GM19023 (cell line): ENCODE measurements around the gene NSUN3.

Experiments used
- ATAC-seq: cut with Tn5 transposase; IDR thresholded peaks from one replicate; pipeline ENCODE4 v1.9.1; 2021; ENCODE audit warnings: mild to moderate bottlenecking, moderate library complexity; ENCODE audit not compliant: unreplicated experiment

The NSUN3 gene

DNA sequence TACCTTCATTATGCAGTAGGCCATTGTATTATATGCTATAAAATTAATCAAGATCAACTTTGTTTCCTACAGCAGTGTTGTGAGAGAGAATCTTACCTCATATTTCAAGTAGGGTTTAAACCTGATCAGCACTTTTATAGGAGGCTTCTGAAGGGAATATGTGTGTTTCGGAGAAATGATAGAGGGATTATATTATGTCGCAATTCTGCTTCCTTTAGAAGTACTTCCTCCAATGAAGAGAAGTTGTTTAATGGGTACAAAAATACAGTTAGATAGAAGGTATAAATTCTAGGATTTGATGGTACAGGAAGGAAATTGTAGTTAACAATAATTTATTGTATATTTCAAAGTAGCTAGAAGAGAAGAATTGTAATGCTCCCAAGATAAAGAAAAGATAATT is 54.9 kb downstream of the NSUN3 start:
- no peak for ATAC-seq

DNA sequence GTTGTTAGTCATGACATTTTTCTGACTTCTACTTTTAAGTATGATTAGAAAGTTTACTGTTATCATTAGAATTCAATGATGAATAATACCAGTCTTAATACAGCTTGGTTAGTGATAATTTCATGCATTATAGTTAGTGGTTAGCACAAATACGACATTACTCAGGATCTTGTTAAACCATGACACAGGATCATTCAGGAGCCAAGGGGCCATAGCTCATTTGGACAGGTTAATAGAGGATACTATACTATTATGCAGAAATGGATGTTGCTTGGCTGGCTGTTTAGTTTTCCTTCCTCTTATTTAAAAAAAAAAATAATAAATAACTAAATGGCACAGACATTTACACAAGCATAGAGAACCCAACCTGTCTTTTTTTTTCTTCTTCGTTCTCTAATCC is 55.5 kb downstream of the NSUN3 start:
- no peak for ATAC-seq

DNA sequence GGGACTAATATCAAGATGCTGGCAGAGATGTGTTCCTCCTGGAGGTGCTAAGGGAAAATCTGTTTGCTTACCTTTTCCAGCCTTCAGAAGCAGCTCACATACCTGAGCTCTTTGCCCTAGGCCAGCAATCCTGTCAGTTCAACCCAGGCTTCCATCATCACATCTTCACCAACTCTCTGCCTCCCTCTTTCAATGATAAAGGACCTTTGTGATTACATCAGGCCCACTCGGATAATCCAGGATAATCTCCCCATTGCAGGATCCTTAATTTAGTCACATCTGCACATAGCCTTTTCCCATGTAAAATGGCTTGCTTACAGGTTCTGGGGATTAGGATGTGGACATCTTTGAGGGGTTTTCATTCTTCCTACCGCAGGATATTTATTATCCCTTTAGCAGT is 58.3 kb downstream of the NSUN3 start:
- no peak for ATAC-seq

DNA sequence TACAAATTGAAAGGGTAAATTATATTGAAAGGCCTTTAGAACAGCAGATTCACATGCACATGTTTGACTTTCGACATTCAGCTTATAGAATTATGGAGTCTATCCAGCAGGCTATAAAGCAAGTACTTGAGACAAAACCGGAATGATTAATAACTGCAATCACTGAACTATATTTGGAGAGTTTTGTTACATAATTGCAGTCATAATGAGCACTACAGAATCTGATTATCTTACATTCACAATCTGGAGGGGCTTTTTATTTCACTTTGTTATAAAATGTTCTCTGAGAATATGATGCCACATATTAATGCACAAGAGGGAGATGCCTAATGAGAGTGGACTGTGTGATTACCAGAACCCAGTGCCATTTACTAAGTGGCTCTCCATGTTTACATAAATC is 64.3 kb downstream of the NSUN3 start:
- no peak for ATAC-seq

DNA sequence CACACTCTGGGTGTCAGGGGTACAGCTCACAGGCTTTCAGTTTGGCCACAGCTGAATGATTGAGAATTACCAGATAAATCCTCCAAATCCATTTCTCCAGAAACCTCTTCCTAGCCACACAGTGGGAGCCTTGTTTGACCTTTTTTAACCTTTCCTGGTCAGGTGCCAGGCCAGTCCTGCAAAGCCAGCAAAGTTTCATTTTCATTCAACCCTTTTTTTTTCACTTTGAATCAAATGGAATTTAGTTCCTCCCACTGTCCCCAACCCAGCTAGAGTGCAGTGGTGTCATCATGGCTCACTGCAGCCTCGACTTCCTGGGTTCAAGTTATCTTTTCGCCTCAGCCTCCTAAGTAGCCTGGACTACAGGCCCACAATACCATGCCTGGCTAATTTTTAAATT is 67.8 kb downstream of the NSUN3 start:
- no peak for ATAC-seq

DNA sequence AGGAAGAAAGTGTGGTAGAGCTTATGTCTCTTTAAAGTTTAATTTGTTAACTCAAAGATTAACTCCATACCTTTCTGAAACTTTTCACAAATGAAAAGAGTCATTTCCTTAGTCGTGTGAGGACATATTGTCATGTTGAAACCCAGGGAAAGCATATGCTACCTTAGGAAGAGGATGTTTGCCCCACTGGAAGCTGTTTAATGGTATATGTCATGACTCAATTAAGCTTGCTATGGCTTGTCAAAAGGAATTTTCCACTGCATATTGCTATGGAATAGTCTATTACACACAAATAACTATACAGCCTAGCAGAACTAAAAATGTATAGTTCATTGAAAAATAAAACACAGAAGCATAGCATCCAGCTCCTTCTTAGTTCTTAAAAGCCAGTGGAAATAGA is 69.9 kb downstream of the NSUN3 start:
- ATAC-seq = no peak

DNA sequence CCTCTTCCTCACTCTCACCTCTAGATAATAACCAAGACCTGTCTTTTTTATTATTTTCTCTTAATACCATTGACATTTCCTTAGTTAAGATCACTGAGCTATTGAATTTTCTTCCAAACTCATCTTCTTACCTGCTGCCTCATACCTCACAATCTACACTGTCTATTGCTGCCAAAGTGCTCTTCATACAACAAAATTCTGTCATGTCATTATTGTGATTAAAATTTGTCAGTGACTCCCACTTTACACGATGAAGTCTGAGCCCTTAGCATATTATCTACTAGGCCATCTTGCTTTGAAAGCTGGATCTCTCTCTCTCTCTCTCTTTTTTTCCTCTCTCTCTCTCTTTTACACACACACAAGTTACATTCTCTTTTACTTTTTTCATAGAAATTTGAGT is 73.3 kb downstream of the NSUN3 start:
- no peak for ATAC-seq

DNA sequence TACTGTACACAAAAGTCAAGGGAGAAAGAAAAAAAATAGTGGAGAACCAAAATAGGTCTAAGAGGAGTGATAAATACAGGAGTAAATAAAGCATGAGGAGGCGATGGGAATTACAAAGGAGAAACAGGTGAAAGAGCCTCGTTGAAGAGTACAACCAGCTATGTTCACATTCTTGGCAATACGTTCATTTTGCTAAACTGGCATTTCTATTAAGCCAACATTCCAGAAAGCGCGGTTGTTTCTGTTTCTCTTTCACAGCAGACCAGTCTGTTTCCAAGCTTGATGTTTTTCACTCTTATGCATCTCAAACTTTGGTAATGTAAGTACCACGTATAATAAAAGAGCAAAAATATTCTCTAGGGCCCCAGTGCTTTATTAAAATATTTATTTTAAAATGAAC is 74.5 kb downstream of the NSUN3 start:
- ATAC-seq = no peak

DNA sequence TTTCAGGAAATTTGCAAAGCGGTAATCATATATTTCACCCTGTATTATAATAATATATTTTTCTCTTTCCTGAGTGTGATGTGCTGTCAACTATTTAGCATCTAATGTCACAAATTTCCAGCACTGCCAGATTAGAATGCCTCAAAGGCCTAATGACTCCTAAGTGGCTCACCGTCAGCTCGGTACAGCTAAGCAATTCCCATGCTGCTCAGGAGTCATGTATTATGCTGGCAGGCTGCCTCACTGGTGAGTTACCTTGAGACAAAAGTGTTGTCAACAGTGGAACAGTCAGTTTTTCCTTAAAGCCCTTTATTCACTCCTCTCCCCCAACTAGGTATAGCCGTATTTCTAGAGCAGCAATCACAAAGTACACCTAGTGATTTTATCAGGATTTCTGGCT is 83.6 kb downstream of the NSUN3 start:
- ATAC-seq = no peak

DNA sequence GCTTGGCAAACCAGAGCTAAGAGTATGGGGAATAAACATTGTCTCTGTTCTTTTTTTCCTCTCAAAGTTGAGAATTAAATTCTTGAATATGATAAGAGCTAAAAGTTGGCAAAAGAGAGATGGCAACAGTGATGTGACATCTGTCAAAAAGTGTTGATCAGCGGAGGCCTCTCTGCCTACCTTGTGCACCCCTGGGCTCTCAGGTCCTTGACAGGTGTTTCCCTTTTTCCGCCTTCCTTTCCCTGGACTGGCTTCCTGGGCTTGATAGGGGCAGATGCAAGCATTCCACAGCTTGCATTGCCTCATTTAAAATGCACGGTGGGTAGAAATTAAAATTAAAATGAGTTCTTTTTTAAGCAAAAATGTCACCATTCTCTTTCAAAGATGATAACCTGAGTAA is 84.2 kb downstream of the NSUN3 start:
- ATAC-seq = no peak

DNA sequence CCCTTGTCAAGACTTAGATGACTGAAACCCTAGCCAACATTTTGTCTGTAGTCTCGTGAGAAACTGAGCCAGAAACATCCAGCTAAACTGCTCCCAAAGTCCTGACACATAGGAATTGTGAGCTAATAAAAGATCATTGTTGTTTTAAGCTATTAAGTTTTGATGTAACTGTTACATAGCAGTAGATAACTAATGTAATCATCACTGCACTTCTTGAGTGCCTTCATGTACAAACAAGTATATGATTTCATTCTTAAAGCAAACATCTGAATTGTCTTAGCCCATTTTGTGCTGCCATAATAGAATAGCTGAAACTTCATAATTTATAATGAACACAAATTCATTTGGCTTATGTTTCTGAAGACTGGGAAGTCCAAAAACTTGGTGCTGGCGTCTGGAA is 87.3 kb downstream of the NSUN3 start:
- no peak for ATAC-seq

DNA sequence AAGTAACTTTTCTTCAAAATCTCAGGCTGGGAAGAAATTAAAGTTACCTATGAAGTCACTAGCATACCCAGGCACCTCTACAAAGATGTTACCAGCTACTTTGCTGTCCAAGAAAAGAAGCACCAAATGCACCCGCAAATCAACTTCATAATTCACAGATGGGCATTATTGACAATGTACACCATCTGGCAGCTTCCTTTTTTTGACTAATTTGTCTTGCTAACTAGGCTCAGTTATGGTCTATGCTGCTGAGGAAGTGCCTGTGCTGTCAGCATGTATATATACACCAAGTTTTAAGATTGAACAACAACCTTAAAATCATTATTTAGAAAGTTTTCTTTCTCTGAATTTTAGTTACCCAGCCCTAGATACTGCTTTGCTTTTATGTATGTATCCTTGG is 93.8 kb downstream of the NSUN3 start:
- ATAC-seq = no peak

DNA sequence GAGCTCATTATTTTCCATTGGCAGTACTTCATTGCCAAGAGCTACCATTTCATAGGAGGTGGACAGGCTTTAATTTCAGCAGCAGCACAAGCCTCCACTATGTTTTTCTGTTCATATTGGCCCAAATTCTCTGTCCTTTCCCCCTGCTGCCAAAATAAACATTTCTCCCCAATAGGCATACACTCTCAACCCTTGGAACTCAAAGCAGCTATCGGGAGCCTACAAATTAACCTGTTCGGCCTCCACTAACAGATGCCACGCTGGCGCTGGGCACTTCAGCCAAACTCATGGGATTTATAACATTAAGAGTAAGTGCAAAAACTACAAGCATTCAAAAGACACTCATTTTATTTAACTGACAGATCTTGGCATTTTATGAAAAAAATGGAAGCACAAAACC is 95.7 kb downstream of the NSUN3 start:
- ATAC-seq = no peak

DNA sequence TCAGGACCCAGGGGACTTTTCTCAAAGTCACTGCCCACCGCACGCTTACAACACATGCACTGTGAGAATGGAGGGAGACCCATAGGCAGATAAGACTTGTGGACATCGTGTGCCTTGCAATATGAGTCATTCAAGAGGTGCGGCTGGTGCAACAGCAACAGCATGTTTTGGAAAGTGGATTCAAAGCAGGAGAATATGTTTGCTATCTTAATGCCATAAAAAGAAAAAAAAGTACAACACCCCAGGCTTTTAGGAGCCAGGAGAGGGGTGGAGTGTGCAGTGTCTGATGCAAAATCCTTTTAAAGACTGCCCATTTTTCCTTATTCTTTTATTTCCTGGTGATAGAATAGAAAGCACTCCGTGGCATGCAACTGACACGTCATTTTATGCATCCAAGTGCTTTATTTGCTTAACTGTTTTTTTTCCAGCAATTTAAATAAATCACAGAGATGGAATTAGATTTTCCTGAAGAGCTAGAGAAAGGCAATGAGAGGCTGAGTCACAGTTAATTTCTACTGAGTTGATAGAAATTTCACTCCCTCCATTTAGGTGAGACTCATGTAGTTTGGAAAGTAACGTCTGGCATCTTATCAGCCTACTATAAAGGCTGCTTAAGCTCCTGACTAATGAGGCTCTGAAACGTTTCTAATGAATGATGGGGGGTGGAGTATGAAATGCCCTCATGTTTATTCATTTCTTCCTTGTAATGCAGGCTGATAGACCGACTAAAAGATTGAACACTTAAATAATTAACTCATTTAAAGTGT is 96.4 kb downstream of the NSUN3 start:
- ATAC-seq = no peak

DNA sequence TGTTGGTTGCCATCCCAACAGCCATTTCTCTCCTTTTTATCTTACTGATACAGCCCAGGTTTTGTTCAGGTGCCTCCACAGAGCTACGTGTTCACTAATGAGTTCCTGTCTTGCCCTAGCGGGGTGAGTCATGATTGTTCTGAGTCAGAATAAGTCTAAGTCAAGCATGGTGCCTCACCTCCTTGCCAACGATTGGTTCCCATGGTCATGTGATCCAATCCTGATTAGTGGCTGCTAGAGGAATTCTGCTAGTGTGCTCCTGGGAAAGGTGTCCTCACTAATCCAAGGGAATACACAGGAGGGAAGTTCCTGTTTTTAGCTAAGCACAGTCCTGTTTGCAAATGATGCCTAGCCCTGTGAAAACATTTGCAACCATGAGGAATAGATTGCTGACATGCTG is 99.8 kb downstream of the NSUN3 start:
- ATAC-seq = no peak

DNA sequence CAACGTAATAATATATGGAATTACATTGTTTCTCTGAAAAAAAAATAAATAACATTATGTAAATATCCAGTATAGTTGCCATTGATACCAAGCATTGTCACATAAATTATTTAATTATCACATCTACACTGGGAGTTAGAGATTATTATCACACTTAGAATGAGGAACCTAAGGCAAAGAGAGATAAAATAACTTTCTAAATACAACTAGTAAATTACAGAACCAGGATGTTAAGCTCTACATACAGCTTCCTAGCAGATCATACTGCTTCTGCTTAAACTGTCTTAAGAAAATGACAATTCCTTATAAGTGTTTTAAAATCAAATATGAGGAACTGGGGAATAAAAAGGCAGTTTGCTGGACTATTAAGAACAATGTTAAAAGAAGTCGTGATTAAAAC is 104.5 kb downstream of the NSUN3 start:
- no peak for ATAC-seq

DNA sequence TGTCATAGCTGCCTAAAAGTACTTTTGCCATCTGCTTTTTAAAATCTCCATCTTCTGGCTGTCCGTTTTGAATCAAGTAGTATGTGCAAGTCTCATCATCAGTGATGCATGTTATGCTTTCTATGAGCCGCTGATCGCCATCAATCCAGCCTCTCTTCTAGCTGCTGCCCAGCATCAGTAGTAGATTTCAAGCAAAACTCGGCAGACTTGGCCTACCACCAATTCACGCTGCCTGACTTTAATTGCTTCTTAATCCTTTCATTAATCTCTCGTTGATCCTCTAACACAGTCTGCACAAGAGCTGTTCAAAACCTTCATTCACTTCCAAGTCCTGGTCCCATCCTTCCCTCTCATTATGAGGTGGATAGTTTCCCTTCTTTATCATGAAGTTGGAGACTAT is 104.9 kb downstream of the NSUN3 start:
- no peak for ATAC-seq

DNA sequence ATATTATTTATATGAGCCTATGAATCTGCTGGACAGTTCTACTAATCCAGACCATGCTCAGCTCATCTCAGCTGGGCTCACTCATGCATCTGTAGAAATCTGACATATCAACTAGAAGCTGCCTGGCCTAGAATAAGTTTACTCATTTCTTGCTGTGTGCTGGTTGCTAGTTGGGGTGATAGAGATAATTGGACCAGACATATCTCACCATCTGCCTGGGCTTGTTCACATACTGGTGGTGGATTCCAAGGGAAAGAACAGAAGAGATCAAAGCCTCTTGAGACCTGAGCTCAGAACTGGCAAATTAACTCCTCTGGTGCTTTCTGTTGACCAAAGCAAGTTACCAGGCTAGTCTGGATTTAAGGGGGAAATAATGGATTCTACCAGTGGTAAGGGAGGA is 109.1 kb downstream of the NSUN3 start:
- peak; percentile 48 for ATAC-seq

DNA sequence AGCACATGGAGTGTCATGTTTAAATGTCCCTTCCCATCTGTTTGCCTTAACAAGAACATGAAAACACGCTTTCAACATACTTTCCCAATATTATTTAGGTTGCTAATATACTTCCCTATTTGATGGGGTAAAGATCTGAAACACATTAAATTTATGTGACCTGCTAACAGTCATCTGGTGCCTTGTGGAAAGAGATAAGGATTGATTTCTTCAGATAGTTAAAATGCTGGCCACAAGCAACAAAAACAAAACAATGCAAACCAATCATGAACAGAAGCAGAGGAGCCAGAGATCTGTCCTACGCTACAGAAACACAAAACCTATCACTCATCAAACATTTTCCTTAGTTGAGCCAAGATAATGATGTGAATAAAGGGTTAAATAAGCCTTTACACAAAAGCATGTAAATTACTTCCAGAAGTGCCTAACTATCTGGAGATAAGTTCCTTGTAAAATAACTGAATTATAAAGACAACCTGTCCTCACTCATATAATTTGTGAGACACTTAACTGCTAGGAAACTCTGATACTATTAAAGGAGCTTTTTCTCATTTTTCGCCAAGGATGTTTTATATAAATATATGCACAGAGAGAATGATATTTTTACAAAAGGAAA is 109.9 kb downstream of the NSUN3 start:
- ATAC-seq = no peak

DNA sequence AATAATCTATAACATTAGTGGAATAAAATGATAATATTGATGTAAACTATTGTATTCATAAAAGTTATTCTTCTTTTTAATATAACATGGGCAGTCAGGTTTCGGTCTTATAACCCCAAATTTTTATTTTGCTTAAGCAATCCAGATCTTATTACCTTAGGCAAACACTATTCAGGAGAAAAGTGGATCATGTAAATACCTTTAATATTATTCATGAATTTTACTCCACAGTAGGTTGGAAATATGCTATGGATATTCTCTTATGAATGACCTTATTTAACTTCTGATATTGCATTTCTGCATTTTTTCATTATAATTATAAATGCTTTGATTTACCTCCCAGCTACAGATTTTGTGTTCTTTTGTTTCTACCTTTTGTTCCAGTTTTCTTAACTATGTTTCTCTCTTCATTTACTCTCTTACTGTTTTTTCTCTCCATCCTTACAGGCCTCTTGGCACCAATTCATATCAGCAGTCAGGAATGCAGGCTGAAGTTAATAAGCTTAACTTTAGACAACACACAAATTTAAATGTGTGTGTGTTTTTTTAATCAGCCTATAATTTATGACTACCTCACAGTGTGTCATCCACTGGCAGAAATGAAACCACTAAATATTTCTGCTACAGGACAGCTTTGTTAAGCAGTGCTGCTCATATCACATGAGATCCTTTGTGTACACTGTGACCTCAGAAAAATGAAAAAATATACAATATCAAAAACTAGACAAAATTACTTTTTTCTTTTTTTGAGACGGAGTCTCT is 111.0 kb downstream of the NSUN3 start:
- ATAC-seq = no peak

DNA sequence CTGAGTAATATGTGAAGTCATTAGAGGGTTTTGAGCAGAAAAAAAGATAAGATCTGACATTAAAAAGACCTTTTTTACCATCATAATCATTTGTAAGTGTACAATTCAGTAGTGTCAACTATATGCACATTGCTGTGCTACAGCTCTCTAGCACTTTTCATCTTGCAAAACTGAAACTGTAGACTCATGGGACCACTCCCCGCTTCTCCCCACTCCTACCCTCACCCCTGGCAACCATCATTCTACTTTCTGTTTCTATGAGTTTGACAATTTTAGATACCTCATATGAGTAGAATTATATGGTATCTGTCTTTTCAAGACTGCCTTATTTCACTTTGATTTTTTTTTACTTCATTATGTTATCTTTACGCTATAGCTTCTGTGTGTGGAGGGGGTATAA is 112.8 kb downstream of the NSUN3 start:
- no peak for ATAC-seq
